Measurements from ENCODE around the gene EARS2. TPM values are rescaled to one million over a fixed set of nuclear protein-coding genes. Genes with fewer than 3 reads are reported as not detected.
A peak's percentile ranks its signal among the peaks of the same experiment; 100 is the strongest.

Gene EARS2
- total RNA-seq, 1 experiment from 2014 or later, result 50.1 TPM

- no peak overlapping the region for H3K14ac ChIP-seq (ENCODE audit: insufficient read depth, low read length)
- TF ChIP-seq, protein P1, sequence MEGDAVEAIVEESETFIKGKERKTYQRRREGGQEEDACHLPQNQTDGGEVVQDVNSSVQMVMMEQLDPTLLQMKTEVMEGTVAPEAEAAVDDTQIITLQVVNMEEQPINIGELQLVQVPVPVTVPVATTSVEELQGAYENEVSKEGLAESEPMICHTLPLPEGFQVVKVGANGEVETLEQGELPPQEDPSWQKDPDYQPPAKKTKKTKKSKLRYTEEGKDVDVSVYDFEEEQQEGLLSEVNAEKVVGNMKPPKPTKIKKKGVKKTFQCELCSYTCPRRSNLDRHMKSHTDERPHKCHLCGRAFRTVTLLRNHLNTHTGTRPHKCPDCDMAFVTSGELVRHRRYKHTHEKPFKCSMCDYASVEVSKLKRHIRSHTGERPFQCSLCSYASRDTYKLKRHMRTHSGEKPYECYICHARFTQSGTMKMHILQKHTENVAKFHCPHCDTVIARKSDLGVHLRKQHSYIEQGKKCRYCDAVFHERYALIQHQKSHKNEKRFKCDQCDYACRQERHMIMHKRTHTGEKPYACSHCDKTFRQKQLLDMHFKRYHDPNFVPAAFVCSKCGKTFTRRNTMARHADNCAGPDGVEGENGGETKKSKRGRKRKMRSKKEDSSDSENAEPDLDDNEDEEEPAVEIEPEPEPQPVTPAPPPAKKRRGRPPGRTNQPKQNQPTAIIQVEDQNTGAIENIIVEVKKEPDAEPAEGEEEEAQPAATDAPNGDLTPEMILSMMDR (conservative IDR thresholded peaks at IDR 0.05), result no peak
- no peak for DNase-seq
- no peak overlapping the region for H4K5ac ChIP-seq (ENCODE audit: insufficient read length, low read depth, low read length)
- no peak overlapping the region for H3K23ac ChIP-seq (ENCODE audit: insufficient read length, low read depth, low read length)
- H3K27ac ChIP-seq (ENCODE audit: insufficient read length, low read depth, low read length), result no peak overlapping the region
- H4K91ac ChIP-seq (ENCODE audit: insufficient read length, low read depth, low read length), result no peak overlapping the region
- no peak overlapping the region for H2BK120ac ChIP-seq (ENCODE audit: low read depth, low read length, poor library complexity, severe bottlenecking)
- H3K23me2 ChIP-seq (ENCODE audit: insufficient read length, low read depth, low read length, poor library complexity, severe bottlenecking), result no peaks in the 10 kb centered on the region
- H3K4me1 ChIP-seq (ENCODE audit: insufficient read depth, low read length), result no peaks in the 10 kb centered on the region
- Mint-ChIP-seq H3K9me3 (no peaks in the 10 kb centered on the region), H3K4me3 (no peak overlapping the region), H3K27me3 (ENCODE audit: low read depth) (no peaks in the 10 kb centered on the region), H3K36me3 (ENCODE audit: insufficient read depth in 1 of 3, low read depth in 3 of 3) (peaks cover 30 to 69% (median 66%) of the 10 kb centered on the region in 3 experiments; a peak in 6 of 7 replicates), H3K4me1 (peaks cover 12 to 14% of the 10 kb centered on the region in 2 experiments), H3K27ac (peak overlapping the region in 2 of 3 experiments; percentile 28 to 55; a peak in 3 of 7 replicates)
- no peak overlapping the region for H4K8ac ChIP-seq (replicated peaks; ENCODE audit: insufficient read length, low read depth, low read length)
- H3K79me2 ChIP-seq (ENCODE audit: insufficient read depth, low read length), result peaks cover 2% of the 10 kb centered on the region; the same call in 1 of the 2 replicates
- no peak overlapping the region for H2AK5ac ChIP-seq (ENCODE audit: insufficient read length, low read length)
- no peak overlapping the region for H2BK12ac ChIP-seq (ENCODE audit: insufficient read length, low read depth, low read length)
- no peaks in the 10 kb centered on the region for H4K20me1 ChIP-seq (ENCODE audit: control insufficient read depth, insufficient read depth, insufficient read length)
- no peak overlapping the region for H2BK20ac ChIP-seq (ENCODE audit: low read depth, low read length, poor library complexity, severe bottlenecking)
- no peak overlapping the region for H3K56ac ChIP-seq (ENCODE audit: insufficient read length, low read depth, low read length)
- no peak overlapping the region for H2BK15ac ChIP-seq (ENCODE audit: low read depth, low read length)
- H2AFZ ChIP-seq (ENCODE audit: low read length), result no peak overlapping the region
- H3K9me3 ChIP-seq (ENCODE audit: control insufficient read depth, low read depth, low read length), result no peaks in the 10 kb centered on the region
- H2BK5ac ChIP-seq (ENCODE audit: insufficient read length, low read length), result no peak overlapping the region
- H3K27me3 ChIP-seq (ENCODE audit: insufficient read depth, low read length), result no peaks in the 10 kb centered on the region
- no peak overlapping the region for H3K9ac ChIP-seq (ENCODE audit: extremely low read depth, insufficient read length, low read length)
- peaks cover 3% of the 10 kb centered on the region for H3K79me1 ChIP-seq (ENCODE audit: insufficient read depth, low read depth, low read length, poor library complexity, severe bottlenecking)
- no peak overlapping the region for H3K4me2 ChIP-seq (ENCODE audit: insufficient read depth, insufficient read length, low read length)
- WGBS (ENCODE audit: extremely low coverage, insufficient read length, low lambda C conversion rate), result no CpG with 5 or more reads among the region's 4 CpGs
- H3K18ac ChIP-seq (ENCODE audit: insufficient read length, low read depth, low read length), result no peak overlapping the region
- no peak overlapping the region for H3T11ph ChIP-seq (ENCODE audit: low read length)
- H3K4ac ChIP-seq (ENCODE audit: low read depth, low read length), result no peak overlapping the region
These were observed 61.5 kb downstream of the EARS2 start for GRCh38 chr16:23495671-23496070.

All from H9 (cell line).